ENCODE data around the gene CLEC10A. TPM values are rescaled to one million over a fixed set of nuclear protein-coding genes. Genes with fewer than 3 reads are reported as not detected.

The CLEC10A gene
- total and polyA plus RNA-seq, 2 donors (not counting 3 experiments of a cell fraction or from before 2014, with no cell fraction given) = 0.14 TPM; not detected in 1

DNA sequence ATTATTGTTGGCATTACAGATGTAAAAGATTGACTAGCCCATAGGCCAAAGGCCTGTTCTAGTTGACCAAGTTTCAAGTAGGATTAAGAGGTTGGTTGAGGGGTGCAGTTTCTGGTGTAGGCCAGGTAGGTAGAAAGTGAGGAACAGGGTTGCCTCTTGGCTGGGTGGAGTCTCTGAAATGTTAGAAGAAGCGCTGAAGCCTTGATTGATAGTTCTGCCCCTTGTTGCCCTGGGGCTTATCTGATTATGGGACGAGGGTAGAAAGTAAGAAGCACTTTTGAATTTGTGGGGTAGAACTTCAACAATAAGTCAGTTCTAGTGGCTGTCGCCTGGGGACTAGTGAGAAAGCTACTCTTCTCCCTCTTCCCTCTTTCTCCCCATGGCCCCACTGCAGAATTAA is 51.0 kb downstream of the CLEC10A start:
- Histone ChIP-seq H4K20me1 (replicated peaks; ENCODE audit: control insufficient read depth, extremely low read depth, insufficient read depth, low read length) (no peaks in the 10 kb centered on the region), H3K4me1 (ENCODE audit: control insufficient read depth, extremely low read depth, insufficient read depth, low read length) (peaks cover 60% of the 10 kb centered on the region), H3K27me3 (ENCODE audit: control insufficient read depth in 2 of 2, insufficient read depth in 2 of 2, low read length in 2 of 2) (no peaks in the 10 kb centered on the region), H3K4me2 (ENCODE audit: insufficient read depth, low read length) (peak overlapping the region; percentile 62), H3K27ac (ENCODE audit: insufficient read depth, low read depth, low read length) (peak overlapping the region; percentile 98), H3K4me3 (replicated peaks in 1 of 3; ENCODE audit: insufficient read depth in 1 of 3, low read depth in 1 of 3, low read length in 3 of 3) (peak overlapping the region in 1 of 3 experiments; percentile 27), H3K9ac (replicated peaks; ENCODE audit: extremely low read depth, insufficient read depth, low read length) (peak overlapping the region; percentile 78), H2AFZ (ENCODE audit: low read depth, low read length) (no peak overlapping the region), H3K36me3 (ENCODE audit: control insufficient read depth in 2 of 2, extremely low read depth in 1 of 2, insufficient read depth in 2 of 2, low read length in 2 of 2) (peaks cover 30 to 41% of the 10 kb centered on the region in 2 experiments), H3K79me2 (ENCODE audit: control insufficient read depth, insufficient read depth, low read length) (peaks cover 43% of the 10 kb centered on the region), H3K9me1 (replicated peaks; ENCODE audit: control insufficient read depth, extremely low read depth, insufficient read depth, low read length) (no peaks in the 10 kb centered on the region), H3K9me3 (replicated peaks; ENCODE audit: control insufficient read depth, insufficient read depth, low read length) (no peaks in the 10 kb centered on the region)
- ChIA-PET CTCF (interaction anchor here (1.0 kb wide), 1 partner anchor 17 kb away, joined by 4 read pairs; no protein-coding TSS in a partner anchor), POLR2A (no interaction called here)
- TF ChIP-seq EZH2 (IDR thresholded peaks at IDR 0.05; ENCODE audit: borderline replicate concordance, low read depth, low read length, severe bottlenecking) (no peak), JUN (IDR thresholded peaks at IDR 0.05; ENCODE audit: borderline replicate concordance, insufficient read depth, insufficient read length, low read depth) (no peak), FOS (IDR thresholded peaks at IDR 0.05; ENCODE audit: borderline replicate concordance, insufficient read depth, low read length) (no peak), MYC (IDR thresholded peaks at IDR 0.05; ENCODE audit: low read depth, low read length) (no peak), POLR2AphosphoS5 (IDR thresholded peaks at IDR 0.05; ENCODE audit: insufficient read depth, low read depth, low read length) (no peak), GATA2 (IDR thresholded peaks at IDR 0.05; ENCODE audit: insufficient read depth, insufficient read length, low read depth, low read length) (no peak), POLR2A (IDR thresholded peaks at IDR 0.05; ENCODE audit: low read depth, low read length) (no peak)
- TF ChIP-seq, protein P1, sequence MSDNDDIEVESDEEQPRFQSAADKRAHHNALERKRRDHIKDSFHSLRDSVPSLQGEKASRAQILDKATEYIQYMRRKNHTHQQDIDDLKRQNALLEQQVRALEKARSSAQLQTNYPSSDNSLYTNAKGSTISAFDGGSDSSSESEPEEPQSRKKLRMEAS (IDR thresholded peaks at IDR 0.05; ENCODE audit: insufficient read depth, insufficient read length) = no peak
- TF ChIP-seq, protein P2, sequence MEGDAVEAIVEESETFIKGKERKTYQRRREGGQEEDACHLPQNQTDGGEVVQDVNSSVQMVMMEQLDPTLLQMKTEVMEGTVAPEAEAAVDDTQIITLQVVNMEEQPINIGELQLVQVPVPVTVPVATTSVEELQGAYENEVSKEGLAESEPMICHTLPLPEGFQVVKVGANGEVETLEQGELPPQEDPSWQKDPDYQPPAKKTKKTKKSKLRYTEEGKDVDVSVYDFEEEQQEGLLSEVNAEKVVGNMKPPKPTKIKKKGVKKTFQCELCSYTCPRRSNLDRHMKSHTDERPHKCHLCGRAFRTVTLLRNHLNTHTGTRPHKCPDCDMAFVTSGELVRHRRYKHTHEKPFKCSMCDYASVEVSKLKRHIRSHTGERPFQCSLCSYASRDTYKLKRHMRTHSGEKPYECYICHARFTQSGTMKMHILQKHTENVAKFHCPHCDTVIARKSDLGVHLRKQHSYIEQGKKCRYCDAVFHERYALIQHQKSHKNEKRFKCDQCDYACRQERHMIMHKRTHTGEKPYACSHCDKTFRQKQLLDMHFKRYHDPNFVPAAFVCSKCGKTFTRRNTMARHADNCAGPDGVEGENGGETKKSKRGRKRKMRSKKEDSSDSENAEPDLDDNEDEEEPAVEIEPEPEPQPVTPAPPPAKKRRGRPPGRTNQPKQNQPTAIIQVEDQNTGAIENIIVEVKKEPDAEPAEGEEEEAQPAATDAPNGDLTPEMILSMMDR (IDR thresholded peaks at IDR 0.05; ENCODE audit: extremely low read depth in 1 of 2, insufficient read depth in 1 of 2, low read depth in 1 of 2, low read length in 2 of 2) = no peak
- FAIRE-seq = no peak
- intact Hi-C loops (cut with micrococcal nuclease) (loop anchor here (10.0 kb wide), 1 partner anchor 826 kb away; the partner anchor contains the start of genes CYB5D1, NAA38 and TMEM88), dilution Hi-C loops (cut with MboI; ENCODE audit: extremely low pct_ligation_motif_present, low sequenced_read_pairs) (no loop called here)
- BruUV-seq (replicated peaks) = TSS peak; percentile 96
- DNase-seq (ENCODE audit: low read depth, low spot score) = no peak

All from endothelial cell of umbilical vein (primary cell).